Type B pancreatic cell (in vitro differentiated cells): ENCODE data around the gene KRT3. TPM values are rescaled to one million over a fixed set of nuclear protein-coding genes. Genes with fewer than 3 reads are reported as not detected.

Experiments used
- DNase-seq: peaks from one replicate; pipeline ENCODE4 v3.0.0; 2021; ENCODE audit warnings: mixed read lengths; ENCODE audit not compliant: unreplicated experiment; ENCODE audit errors: extremely low spot score
- H3K27ac Mint-ChIP-seq: 2 replicates; pipeline ENCODE4 v1.8.0; 2021; ENCODE audit warnings: mild to moderate bottlenecking, mixed read lengths
- H3K27me3 Mint-ChIP-seq: 2 replicates; pipeline ENCODE4 v1.8.0; 2021; ENCODE audit warnings: mixed read lengths
- H3K36me3 Mint-ChIP-seq: 2 replicates; pipeline ENCODE4 v1.8.0; 2021; ENCODE audit warnings: mixed read lengths
- H3K4me1 Mint-ChIP-seq: one replicate; pipeline ENCODE4 v1.8.0; 2021; ENCODE audit warnings: mixed read lengths; ENCODE audit not compliant: unreplicated experiment
- H3K4me3 Mint-ChIP-seq: 2 replicates; pipeline ENCODE4 v1.8.0; 2021; ENCODE audit warnings: mild to moderate bottlenecking, mixed read lengths
- H3K9me3 Mint-ChIP-seq: 2 replicates; pipeline ENCODE4 v1.8.0; 2021; ENCODE audit warnings: mixed read lengths
- total RNA-seq: library from RNA; stranded (reverse); gene quantifications from 2 replicates; pipeline ENCODE4 v1.2.1, GENCODE V29; 2021; ENCODE audit warnings: low replicate concordance
- TF ChIP-seq, protein P1 (sequence below): fragments of 200-600 bp; sonication (generic); conservative IDR thresholded peaks from 2 replicates; pipeline ENCODE4 v1.5.0; 2021; ENCODE audit warnings: antibody characterized with exemption, mild to moderate bottlenecking

The KRT3 gene
- total RNA-seq, 1 donor from 2014 or later: 0.68 TPM

DNA sequence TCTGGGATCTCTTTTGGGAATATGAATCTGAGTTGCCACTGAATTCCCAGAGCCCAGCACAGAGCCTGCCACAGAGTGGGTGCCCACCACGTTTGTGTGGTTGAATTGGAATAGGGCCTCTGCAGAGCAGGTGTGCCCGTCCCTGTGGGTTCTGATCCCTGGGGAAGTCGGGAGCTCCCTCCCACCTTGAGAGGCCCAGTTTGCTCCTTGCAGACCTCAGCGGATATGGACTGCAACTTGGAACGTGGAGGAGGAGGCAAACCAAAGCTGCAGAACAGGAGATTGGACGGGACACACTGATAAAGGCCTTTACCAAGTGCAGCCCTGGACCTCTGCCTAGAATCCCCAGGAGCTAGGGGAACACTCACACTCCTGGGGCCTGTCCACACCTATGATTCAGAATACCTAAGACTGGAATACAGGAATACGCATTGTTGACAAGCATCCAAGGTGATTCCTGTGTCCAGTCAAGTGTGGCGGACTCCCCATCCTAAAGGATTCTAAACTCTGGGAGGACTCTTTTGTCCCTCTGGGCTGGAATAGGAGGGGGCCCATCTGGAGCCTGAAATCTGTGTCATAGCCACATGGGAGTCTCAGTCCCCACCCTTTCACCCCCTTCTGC lies 21.2 kb downstream of the KRT3 start:
- H3K4me3 Mint-ChIP-seq: no peak overlapping the region
- peaks cover 58% of the 10 kb centered on the region for H3K27me3 Mint-ChIP-seq
- H3K4me1 Mint-ChIP-seq: no peaks in the 10 kb centered on the region
- no peak for DNase-seq
- TF ChIP-seq, protein P1, sequence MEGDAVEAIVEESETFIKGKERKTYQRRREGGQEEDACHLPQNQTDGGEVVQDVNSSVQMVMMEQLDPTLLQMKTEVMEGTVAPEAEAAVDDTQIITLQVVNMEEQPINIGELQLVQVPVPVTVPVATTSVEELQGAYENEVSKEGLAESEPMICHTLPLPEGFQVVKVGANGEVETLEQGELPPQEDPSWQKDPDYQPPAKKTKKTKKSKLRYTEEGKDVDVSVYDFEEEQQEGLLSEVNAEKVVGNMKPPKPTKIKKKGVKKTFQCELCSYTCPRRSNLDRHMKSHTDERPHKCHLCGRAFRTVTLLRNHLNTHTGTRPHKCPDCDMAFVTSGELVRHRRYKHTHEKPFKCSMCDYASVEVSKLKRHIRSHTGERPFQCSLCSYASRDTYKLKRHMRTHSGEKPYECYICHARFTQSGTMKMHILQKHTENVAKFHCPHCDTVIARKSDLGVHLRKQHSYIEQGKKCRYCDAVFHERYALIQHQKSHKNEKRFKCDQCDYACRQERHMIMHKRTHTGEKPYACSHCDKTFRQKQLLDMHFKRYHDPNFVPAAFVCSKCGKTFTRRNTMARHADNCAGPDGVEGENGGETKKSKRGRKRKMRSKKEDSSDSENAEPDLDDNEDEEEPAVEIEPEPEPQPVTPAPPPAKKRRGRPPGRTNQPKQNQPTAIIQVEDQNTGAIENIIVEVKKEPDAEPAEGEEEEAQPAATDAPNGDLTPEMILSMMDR: no peak
- H3K9me3 Mint-ChIP-seq: no peaks in the 10 kb centered on the region
- H3K27ac Mint-ChIP-seq: no peak overlapping the region
- no peaks in the 10 kb centered on the region for H3K36me3 Mint-ChIP-seq

DNA sequence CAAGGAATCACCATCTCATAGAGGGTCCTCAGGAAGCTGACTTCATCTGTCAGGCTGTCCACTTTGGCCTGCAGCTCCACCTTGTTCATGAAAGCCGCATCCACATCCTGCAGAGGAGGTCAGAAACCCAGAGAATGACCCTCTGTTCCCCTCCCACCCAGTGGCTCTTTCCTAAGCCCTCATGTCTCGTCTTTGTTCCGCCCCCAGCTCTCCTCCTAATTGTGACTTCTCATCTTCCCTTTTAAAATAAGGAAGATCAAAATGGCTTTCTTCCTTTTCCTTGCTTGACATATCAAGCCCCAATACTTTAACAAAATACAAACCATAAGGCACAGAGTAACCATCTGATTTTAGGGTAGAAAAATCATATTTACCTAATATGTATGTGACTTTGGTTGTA lies 23.1 kb downstream of the KRT3 start:
- DNase-seq: no peak
- H3K27me3 Mint-ChIP-seq: peaks cover 43% of the 10 kb centered on the region
- H3K9me3 Mint-ChIP-seq: no peaks in the 10 kb centered on the region
- H3K4me3 Mint-ChIP-seq: no peak overlapping the region
- TF ChIP-seq, protein P1: no peak
- no peaks in the 10 kb centered on the region for H3K4me1 Mint-ChIP-seq
- no peak overlapping the region for H3K27ac Mint-ChIP-seq
- H3K36me3 Mint-ChIP-seq: no peaks in the 10 kb centered on the region

- H3K4me3 Mint-ChIP-seq: no peak overlapping the region
- TF ChIP-seq, protein P1: no peak
- H3K9me3 Mint-ChIP-seq: no peaks in the 10 kb centered on the region
- H3K27me3 Mint-ChIP-seq: peaks cover 40% of the 10 kb centered on the region
- H3K4me1 Mint-ChIP-seq: no peaks in the 10 kb centered on the region
- H3K36me3 Mint-ChIP-seq: no peaks in the 10 kb centered on the region
- DNase-seq: no peak
- no peak overlapping the region for H3K27ac Mint-ChIP-seq
These were observed 23.7 kb downstream of the KRT3 start for GRCh38 chr12:52772188-52772587.

- Mint-ChIP-seq H3K4me1 (no peaks in the 10 kb centered on the region), H3K9me3 (no peaks in the 10 kb centered on the region), H3K36me3 (no peaks in the 10 kb centered on the region), H3K4me3 (no peak overlapping the region), H3K27ac (no peak overlapping the region), H3K27me3 (peaks cover 37% of the 10 kb centered on the region)
- no peak for DNase-seq
- TF ChIP-seq, protein P1: no peak
These were observed 24.4 kb downstream of the KRT3 start for GRCh38 chr12:52771505-52771904.

- Mint-ChIP-seq H3K27ac (no peak overlapping the region), H3K4me3 (no peak overlapping the region), H3K36me3 (no peaks in the 10 kb centered on the region), H3K9me3 (no peaks in the 10 kb centered on the region), H3K27me3 (peaks cover 39% of the 10 kb centered on the region), H3K4me1 (no peaks in the 10 kb centered on the region)
- TF ChIP-seq, protein P1: no peak
- DNase-seq: no peak
These were observed 24.8 kb downstream of the KRT3 start for GRCh38 chr12:52771088-52771487.

GRCh38 chr12:52769946-52770345 lies 26.0 kb downstream of the KRT3 start:
- H3K4me1 Mint-ChIP-seq: no peaks in the 10 kb centered on the region
- no peak overlapping the region for H3K4me3 Mint-ChIP-seq
- TF ChIP-seq, protein P1: no peak
- H3K27me3 Mint-ChIP-seq: peaks cover 33% of the 10 kb centered on the region
- no peak overlapping the region for H3K27ac Mint-ChIP-seq
- H3K36me3 Mint-ChIP-seq: no peaks in the 10 kb centered on the region
- no peaks in the 10 kb centered on the region for H3K9me3 Mint-ChIP-seq
- no peak for DNase-seq
